ENCODE results near the gene PYCARD.

DNA sequence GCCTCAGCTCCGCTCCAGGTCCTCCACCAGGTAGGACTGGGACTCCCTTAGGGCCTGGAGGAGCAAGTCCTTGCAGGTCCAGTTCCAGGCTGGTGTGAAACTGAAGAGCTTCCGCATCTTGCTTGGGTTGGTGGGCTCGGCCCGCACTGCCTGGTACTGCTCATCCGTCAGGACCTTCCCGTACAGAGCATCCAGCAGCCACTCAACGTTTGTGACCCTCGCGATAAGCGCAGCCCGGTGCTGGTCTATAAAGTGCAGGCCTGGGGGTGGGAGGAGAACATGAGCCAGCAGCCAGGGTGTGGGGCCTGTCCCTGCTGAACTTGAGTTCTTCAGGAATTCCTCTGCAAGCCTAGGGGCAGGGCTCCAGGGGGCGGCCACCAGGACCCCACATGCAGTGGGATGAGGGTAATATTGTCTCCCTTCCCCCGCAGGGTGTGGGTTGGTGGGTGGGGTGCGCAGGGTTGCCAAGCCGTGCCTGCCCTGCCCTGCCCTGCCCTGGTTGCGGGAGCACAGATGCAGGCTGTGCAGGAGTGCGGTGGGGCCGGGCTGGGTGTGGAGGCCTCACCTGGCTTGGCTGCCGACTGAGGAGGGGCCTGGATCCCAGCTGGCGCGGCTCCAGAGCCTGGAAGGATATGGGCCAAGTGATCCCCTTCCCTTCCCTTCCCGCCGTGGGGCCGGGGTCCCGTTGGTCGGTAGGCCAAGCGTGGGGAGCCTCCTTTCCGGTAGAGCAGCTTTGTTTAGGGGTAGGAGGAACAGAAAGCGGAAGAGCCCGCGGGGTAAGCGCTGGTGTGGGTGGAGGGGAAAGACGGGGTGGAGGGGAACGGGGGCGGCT lies 762 bp downstream of the PYCARD start:
- TF ChIP-seq, protein P1, sequence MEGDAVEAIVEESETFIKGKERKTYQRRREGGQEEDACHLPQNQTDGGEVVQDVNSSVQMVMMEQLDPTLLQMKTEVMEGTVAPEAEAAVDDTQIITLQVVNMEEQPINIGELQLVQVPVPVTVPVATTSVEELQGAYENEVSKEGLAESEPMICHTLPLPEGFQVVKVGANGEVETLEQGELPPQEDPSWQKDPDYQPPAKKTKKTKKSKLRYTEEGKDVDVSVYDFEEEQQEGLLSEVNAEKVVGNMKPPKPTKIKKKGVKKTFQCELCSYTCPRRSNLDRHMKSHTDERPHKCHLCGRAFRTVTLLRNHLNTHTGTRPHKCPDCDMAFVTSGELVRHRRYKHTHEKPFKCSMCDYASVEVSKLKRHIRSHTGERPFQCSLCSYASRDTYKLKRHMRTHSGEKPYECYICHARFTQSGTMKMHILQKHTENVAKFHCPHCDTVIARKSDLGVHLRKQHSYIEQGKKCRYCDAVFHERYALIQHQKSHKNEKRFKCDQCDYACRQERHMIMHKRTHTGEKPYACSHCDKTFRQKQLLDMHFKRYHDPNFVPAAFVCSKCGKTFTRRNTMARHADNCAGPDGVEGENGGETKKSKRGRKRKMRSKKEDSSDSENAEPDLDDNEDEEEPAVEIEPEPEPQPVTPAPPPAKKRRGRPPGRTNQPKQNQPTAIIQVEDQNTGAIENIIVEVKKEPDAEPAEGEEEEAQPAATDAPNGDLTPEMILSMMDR (IDR thresholded peaks at IDR 0.05): no peak
- TF ChIP-seq POLR2A (IDR thresholded peaks at IDR 0.05): no peak
- TF ChIP-seq EP300 (IDR thresholded peaks at IDR 0.05): no peak

Data from tibial nerve (tissue), 4 donors.